Neural progenitor cell (in vitro differentiated cells): ENCODE data around the gene AURKAIP1. TPM values are rescaled to one million over a fixed set of nuclear protein-coding genes. Genes with fewer than 3 reads are reported as not detected.

Experiments used
- DNase-seq: peaks from one replicate; pipeline ENCODE4 v3.0.0-alpha.2; 2016; ENCODE audit warnings: low spot score
- H2AFZ ChIP-seq: fragments of 200-600 bp; sonication (generic); replicated peaks from 2 replicates; pipeline ENCODE4 v1.6.1; 2016; ENCODE audit warnings: antibody characterized with exemption
- H3F3A ChIP-seq: fragments of 200-600 bp; sonication (generic); 2 replicates; pipeline ENCODE4 v1.6.1; 2016; ENCODE audit warnings: antibody characterized with exemption, low read depth
- H3K27ac ChIP-seq: fragments of 200-600 bp; sonication (generic); 2 replicates; pipeline ENCODE4 v1.5.1; 2016; ENCODE audit warnings: mild to moderate bottlenecking
- H3K27me3 ChIP-seq: fragments of 200-600 bp; sonication (generic); 2 replicates; pipeline ENCODE4 v1.6.1; 2016; ENCODE audit warnings: mild to moderate bottlenecking, moderate library complexity
- H3K36me3 ChIP-seq: fragments of 200-600 bp; sonication (generic); 2 replicates; pipeline ENCODE4 v1.5.1; 2016
- H3K4me1 ChIP-seq: fragments of 200-600 bp; sonication (generic); 2 replicates; pipeline ENCODE4 v1.6.1; 2016; ENCODE audit warnings: mixed run types
- H3K4me2 ChIP-seq: fragments of 200-600 bp; sonication (generic); 2 replicates; pipeline ENCODE4 v1.6.1; 2016
- H3K4me3 ChIP-seq: fragments of 200-600 bp; sonication (generic); 2 replicates; pipeline ENCODE4 v1.5.1; 2016
- H3K79me2 ChIP-seq: fragments of 200-600 bp; sonication (generic); 2 replicates; pipeline ENCODE4 v1.6.1; 2016; ENCODE audit warnings: low read depth
- H3K9ac ChIP-seq: fragments of 200-600 bp; sonication (generic); 2 replicates; pipeline ENCODE4 v1.6.1; 2016
- H3K9me3 ChIP-seq: fragments of 200-600 bp; sonication (generic); 2 replicates; pipeline ENCODE4 v1.5.1; 2016; ENCODE audit warnings: low read depth
- H4K20me1 ChIP-seq: fragments of 200-600 bp; sonication (generic); 2 replicates; pipeline ENCODE4 v1.6.1; 2016; ENCODE audit warnings: low read depth
- H3K27ac Mint-ChIP-seq: 3 replicates; pipeline ENCODE4 v1.8.0; 2021; ENCODE audit warnings: mixed read lengths
- H3K27me3 Mint-ChIP-seq: 2 replicates; pipeline ENCODE4 v1.8.0; 2022; ENCODE audit warnings: low read depth, mild to moderate bottlenecking, inconsistent platforms, moderate library complexity, mixed read lengths; ENCODE audit not compliant: insufficient read depth
- H3K36me3 Mint-ChIP-seq: 3 replicates; pipeline ENCODE4 v1.8.0; 2021; ENCODE audit warnings: mixed read lengths
- H3K4me1 Mint-ChIP-seq: 3 replicates; pipeline ENCODE4 v1.8.0; 2021; ENCODE audit warnings: mixed read lengths
- H3K4me3 Mint-ChIP-seq: 3 replicates; pipeline ENCODE4 v1.8.0; 2021; ENCODE audit warnings: mild to moderate bottlenecking, moderate library complexity, mixed read lengths
- H3K9me3 Mint-ChIP-seq: 3 replicates; pipeline ENCODE4 v1.8.0; 2020; ENCODE audit warnings: mixed read lengths
- CTCF ChIP-seq: fragments of 200-600 bp; sonication (generic); IDR thresholded peaks from 2 replicates; pipeline ENCODE4 v1.5.1; 2017; ENCODE audit warnings: antibody characterized with exemption, mild to moderate bottlenecking
- EZH2 ChIP-seq: fragments of 200-600 bp; sonication (generic); IDR thresholded peaks from 2 replicates; pipeline ENCODE4 v1.6.1; 2017; ENCODE audit warnings: antibody characterized with exemption, mild to moderate bottlenecking, moderate library complexity
- EZH2phosphoT487 ChIP-seq: fragments of 200-600 bp; sonication (generic); IDR thresholded peaks from 2 replicates; pipeline ENCODE4 v1.6.1; 2017; ENCODE audit warnings: antibody characterized with exemption
- total RNA-seq: library from RNA; depleted of rRNA; stranded (reverse); fragments of >200 nt; gene quantifications from 2 replicates; pipeline ENCODE4 v1.2.3, GENCODE V29; 2015; ENCODE audit warnings: low replicate concordance

Gene AURKAIP1
- total RNA-seq, 1 donor from 2014 or later: 26.4 TPM

- H3K79me2 ChIP-seq: peaks cover 32% of the 10 kb centered on the region
- peaks cover 9% of the 10 kb centered on the region for H4K20me1 ChIP-seq
- no peak overlapping the region for H3K4me3 ChIP-seq
- no peaks in the 10 kb centered on the region for H3K9me3 Mint-ChIP-seq
- peaks cover 3% of the 10 kb centered on the region for H3K4me1 Mint-ChIP-seq
- TF ChIP-seq EZH2phosphoT487: no peak
- no peak for TF ChIP-seq EZH2
- TF ChIP-seq CTCF: no peak
- peaks cover 27% of the 10 kb centered on the region for H3F3A ChIP-seq
- peaks cover 48% of the 10 kb centered on the region for H3K36me3 Mint-ChIP-seq
- peaks cover 35% of the 10 kb centered on the region for H3K36me3 ChIP-seq
- H3K27me3 Mint-ChIP-seq: peaks cover 2% of the 10 kb centered on the region
- no peak for DNase-seq
- no peaks in the 10 kb centered on the region for H3K4me1 ChIP-seq
- no peak overlapping the region for H3K27ac Mint-ChIP-seq
- H3K9ac ChIP-seq: no peak overlapping the region
- no peak overlapping the region for H3K27ac ChIP-seq
- H3K4me2 ChIP-seq: no peak overlapping the region
- no peak overlapping the region for H2AFZ ChIP-seq
- no peaks in the 10 kb centered on the region for H3K9me3 ChIP-seq
- H3K4me3 Mint-ChIP-seq: no peak overlapping the region
- H3K27me3 ChIP-seq: no peaks in the 10 kb centered on the region
Measured at GRCh38 chr1:1390675-1391074, 15.7 kb upstream of the AURKAIP1 start.

GRCh38 chr1:1388078-1388472 lies 13.1 kb upstream of the AURKAIP1 start:
- no peaks in the 10 kb centered on the region for H3K4me1 ChIP-seq
- peak overlapping the region; percentile 16 for H3K4me3 Mint-ChIP-seq

GRCh38 chr1:1387098-1388077 lies 12.4 kb upstream of the AURKAIP1 start:
- peaks cover 4% of the 10 kb centered on the region for H3K27me3 Mint-ChIP-seq
- no peak overlapping the region for H3K9ac ChIP-seq
- no peaks in the 10 kb centered on the region for H4K20me1 ChIP-seq

More at GRCh38 chr1:1388078-1388472, 13.1 kb upstream of the AURKAIP1 start:
- no peaks in the 10 kb centered on the region for H3K9me3 ChIP-seq
- H4K20me1 ChIP-seq: no peaks in the 10 kb centered on the region
- peaks cover 28% of the 10 kb centered on the region for H3K36me3 ChIP-seq
- DNase-seq: no peak
- H2AFZ ChIP-seq: no peak overlapping the region
- H3K27me3 ChIP-seq: no peaks in the 10 kb centered on the region
- peaks cover 30% of the 10 kb centered on the region for H3K36me3 Mint-ChIP-seq
- no peaks in the 10 kb centered on the region for H3K9me3 Mint-ChIP-seq
- H3K4me2 ChIP-seq: no peak overlapping the region
- peaks cover 3% of the 10 kb centered on the region for H3K4me1 Mint-ChIP-seq
- H3K9ac ChIP-seq: no peak overlapping the region
- peaks cover 4% of the 10 kb centered on the region for H3K27me3 Mint-ChIP-seq
- peaks cover 9% of the 10 kb centered on the region for H3K79me2 ChIP-seq
- H3K27ac Mint-ChIP-seq: no peak overlapping the region
- no peak for TF ChIP-seq EZH2
- no peak for TF ChIP-seq CTCF
- no peak for TF ChIP-seq EZH2phosphoT487
- peaks cover 20% of the 10 kb centered on the region for H3F3A ChIP-seq
- H3K27ac ChIP-seq: no peak overlapping the region
- H3K4me3 ChIP-seq: no peak overlapping the region

More at GRCh38 chr1:1387098-1388077, 12.4 kb upstream of the AURKAIP1 start:
- Histone ChIP-seq H3F3A (peaks cover 14% of the 10 kb centered on the region), H2AFZ (no peak overlapping the region), H3K9me3 (no peaks in the 10 kb centered on the region), H3K4me1 (no peaks in the 10 kb centered on the region), H3K27me3 (no peaks in the 10 kb centered on the region), H3K4me2 (no peak overlapping the region), H3K27ac (no peak overlapping the region), H3K79me2 (peaks cover 2% of the 10 kb centered on the region), H3K36me3 (peaks cover 26% of the 10 kb centered on the region), H3K4me3 (no peak overlapping the region)
- H3K9me3 Mint-ChIP-seq: no peaks in the 10 kb centered on the region
- peaks cover 29% of the 10 kb centered on the region for H3K36me3 Mint-ChIP-seq
- TF ChIP-seq EZH2phosphoT487: no peak
- no peak for TF ChIP-seq EZH2
- TF ChIP-seq CTCF: no peak
- H3K4me3 Mint-ChIP-seq: peak overlapping the region; percentile 16
- H3K27ac Mint-ChIP-seq: no peak overlapping the region
- peaks cover 3% of the 10 kb centered on the region for H3K4me1 Mint-ChIP-seq
- DNase-seq: no peak
